Spleen (tissue), 7 donors: ENCODE measurements around the gene GLYR1.

Experiments
- POLR2A ChIP-seq, 3 donors: fragments of 450-650 bp; IDR thresholded peaks; one replicate each; pipeline ENCODE4 v1.5.1; 2017; ENCODE audit warnings: antibody characterized with exemption in 3 of 3, mild to moderate bottlenecking in 1 of 3
- POLR2AphosphoS5 ChIP-seq, 3 donors: sonication (generic); formaldehyde crosslinking; IDR thresholded peaks; one replicate each; pipeline ENCODE4 v1.5.1; 2017; ENCODE audit warnings: antibody characterized with exemption in 3 of 3
- TF ChIP-seq, protein P1 (sequence below), 11 experiments: fragments of 200-600 bp in 7 of 11; fragments of 450-650 bp in 4 of 11; sonication (generic) in 4 of 11; IDR thresholded peaks in 8 of 11; conservative IDR thresholded peaks in 3 of 11; 1 replicate in 7 of 11; 2 replicates in 4 of 11; pipeline versions ENCODE4 v1.4.0 to v1.8.0; 2016 to 2021; ENCODE audit warnings: antibody characterized with exemption in 11 of 11, inconsistent platforms in 4 of 11, mild to moderate bottlenecking in 1 of 11
- donor health status: DM: no; HTN: no; CAD: no; lungs with moderate emphysema.
- donor health status: DM: no; HTN: no; CAD: no.
- donor health status: DM: no; HTN: no; CAD: no.

DNA sequence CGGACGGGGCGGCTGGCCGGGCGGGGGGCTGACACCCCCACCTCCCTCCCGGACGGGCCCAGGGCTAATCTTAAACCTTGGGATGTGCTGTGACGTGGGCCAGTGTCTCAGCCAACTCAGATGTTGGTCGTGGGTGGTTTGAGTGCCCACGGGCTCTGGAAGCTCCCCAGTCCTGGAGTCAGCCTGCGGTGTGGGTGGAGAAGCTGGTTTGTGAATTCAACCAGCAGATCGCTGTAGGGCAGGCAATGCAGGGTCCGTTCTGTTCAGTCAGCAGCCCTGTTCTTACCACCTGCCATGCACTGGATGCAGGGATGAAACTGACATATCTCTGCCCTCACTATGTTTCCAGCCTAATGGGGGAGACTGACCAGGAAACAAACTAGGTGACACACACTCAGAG is 72.1 kb downstream of the GLYR1 start:
- TF ChIP-seq, protein P1, sequence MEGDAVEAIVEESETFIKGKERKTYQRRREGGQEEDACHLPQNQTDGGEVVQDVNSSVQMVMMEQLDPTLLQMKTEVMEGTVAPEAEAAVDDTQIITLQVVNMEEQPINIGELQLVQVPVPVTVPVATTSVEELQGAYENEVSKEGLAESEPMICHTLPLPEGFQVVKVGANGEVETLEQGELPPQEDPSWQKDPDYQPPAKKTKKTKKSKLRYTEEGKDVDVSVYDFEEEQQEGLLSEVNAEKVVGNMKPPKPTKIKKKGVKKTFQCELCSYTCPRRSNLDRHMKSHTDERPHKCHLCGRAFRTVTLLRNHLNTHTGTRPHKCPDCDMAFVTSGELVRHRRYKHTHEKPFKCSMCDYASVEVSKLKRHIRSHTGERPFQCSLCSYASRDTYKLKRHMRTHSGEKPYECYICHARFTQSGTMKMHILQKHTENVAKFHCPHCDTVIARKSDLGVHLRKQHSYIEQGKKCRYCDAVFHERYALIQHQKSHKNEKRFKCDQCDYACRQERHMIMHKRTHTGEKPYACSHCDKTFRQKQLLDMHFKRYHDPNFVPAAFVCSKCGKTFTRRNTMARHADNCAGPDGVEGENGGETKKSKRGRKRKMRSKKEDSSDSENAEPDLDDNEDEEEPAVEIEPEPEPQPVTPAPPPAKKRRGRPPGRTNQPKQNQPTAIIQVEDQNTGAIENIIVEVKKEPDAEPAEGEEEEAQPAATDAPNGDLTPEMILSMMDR (IDR thresholded peaks at IDR 0.05 in 8 of 11, conservative IDR thresholded peaks at IDR 0.05 in 3 of 11): no peak
- TF ChIP-seq POLR2A (IDR thresholded peaks at IDR 0.05): no peak
- no peak for TF ChIP-seq POLR2AphosphoS5 (IDR thresholded peaks at IDR 0.05)
